Central memory CD8-positive, alpha-beta T cell (primary cell): ENCODE measurements around the gene CNNM4.

ENCODE experiments used
- ATAC-seq: fragments of 150-1000 bp; cut with Tn5 transposase; replicated peaks from 2 replicates; pipeline ENCODE4 v1.10.0; 2022; ENCODE audit warnings: mild to moderate bottlenecking, moderate FRiP score, moderate number of reproducible peaks; ENCODE audit not compliant: poor library complexity, severe bottlenecking; ENCODE audit errors: extremely low read depth
- DNase-seq, 2 donors: peaks; one replicate each; pipeline ENCODE4 v3.0.0; 2021; ENCODE audit warnings: low spot score in 2 of 2
- H3K27ac Mint-ChIP-seq: one replicate; pipeline ENCODE4 v1.8.0; 2022; ENCODE audit warnings: low read depth, mild to moderate bottlenecking, moderate library complexity, mixed read lengths
- H3K27me3 Mint-ChIP-seq: one replicate; pipeline ENCODE4 v1.8.0; 2022; ENCODE audit warnings: mixed read lengths
- H3K36me3 Mint-ChIP-seq: one replicate; pipeline ENCODE4 v1.8.0; 2022; ENCODE audit warnings: mild to moderate bottlenecking, moderate library complexity, mixed read lengths; ENCODE audit not compliant: insufficient read depth
- H3K4me1 Mint-ChIP-seq: one replicate; pipeline ENCODE4 v1.8.0; 2022; ENCODE audit warnings: mixed read lengths
- H3K4me3 Mint-ChIP-seq: one replicate; pipeline ENCODE4 v1.8.0; 2022; ENCODE audit warnings: mild to moderate bottlenecking, moderate library complexity, mixed read lengths
- H3K9me3 Mint-ChIP-seq: one replicate; pipeline ENCODE4 v1.8.0; 2022; ENCODE audit warnings: mixed read lengths

The CNNM4 gene

GRCh38 chr2:96839293-96839874 lies 78.7 kb downstream of the CNNM4 start:
- H3K27ac Mint-ChIP-seq = peak overlapping the region; percentile 78
- peak; percentile 99 for ATAC-seq
- H3K36me3 Mint-ChIP-seq = peaks cover 18% of the 10 kb centered on the region
- peak; percentile 75 to 80 for DNase-seq
- H3K9me3 Mint-ChIP-seq = no peaks in the 10 kb centered on the region
- H3K27me3 Mint-ChIP-seq = no peaks in the 10 kb centered on the region
- H3K4me1 Mint-ChIP-seq = peaks cover 24% of the 10 kb centered on the region
- peak overlapping the region; percentile 69 for H3K4me3 Mint-ChIP-seq

- Mint-ChIP-seq H3K4me3 (peak overlapping the region; percentile 69), H3K36me3 (peaks cover 15% of the 10 kb centered on the region), H3K27me3 (no peaks in the 10 kb centered on the region), H3K4me1 (peaks cover 24% of the 10 kb centered on the region), H3K9me3 (no peaks in the 10 kb centered on the region), H3K27ac (no peak overlapping the region)
- no peak for DNase-seq
- ATAC-seq = no peak
These were observed 79.5 kb downstream of the CNNM4 start for GRCh38 chr2:96839875-96840850.

- no peak for ATAC-seq
- H3K27ac Mint-ChIP-seq = peak overlapping the region; percentile 73
- no peak overlapping the region for H3K4me3 Mint-ChIP-seq
- no peak for DNase-seq
- H3K4me1 Mint-ChIP-seq = peaks cover 24% of the 10 kb centered on the region
- peaks cover 14% of the 10 kb centered on the region for H3K36me3 Mint-ChIP-seq
- no peaks in the 10 kb centered on the region for H3K27me3 Mint-ChIP-seq
- H3K9me3 Mint-ChIP-seq = no peaks in the 10 kb centered on the region
These were observed 81.2 kb downstream of the CNNM4 start for GRCh38 chr2:96841701-96842495.

GRCh38 chr2:96842600-96842999 lies 81.9 kb downstream of the CNNM4 start:
- H3K4me1 Mint-ChIP-seq = peaks cover 24% of the 10 kb centered on the region
- peak overlapping the region; percentile 73 for H3K27ac Mint-ChIP-seq
- no peaks in the 10 kb centered on the region for H3K27me3 Mint-ChIP-seq
- DNase-seq (no peak), ATAC-seq (no peak)
- H3K9me3 Mint-ChIP-seq = no peaks in the 10 kb centered on the region
- H3K4me3 Mint-ChIP-seq = no peak overlapping the region
- peaks cover 20% of the 10 kb centered on the region for H3K36me3 Mint-ChIP-seq

GRCh38 chr2:96843538-96844268 lies 83.0 kb downstream of the CNNM4 start, which contains the start of gene ANKRD23:
Gene ANKRD23, minus strand, starts transcription at chr2:96844021. Its CDS starts 29 bp downstream, at chr2:96843992.
- ATAC-seq (no peak), DNase-seq (no peak)
- H3K9me3 Mint-ChIP-seq = no peaks in the 10 kb centered on the region
- peaks cover 24% of the 10 kb centered on the region for H3K4me1 Mint-ChIP-seq
- no peak within 1 kb of the TSS for H3K4me3 Mint-ChIP-seq
- H3K27me3 Mint-ChIP-seq = no peaks in the 10 kb centered on the region
- peaks cover 24% of the 10 kb centered on the region for H3K36me3 Mint-ChIP-seq
- no peak within 1 kb of the TSS for H3K27ac Mint-ChIP-seq

- Mint-ChIP-seq H3K36me3 (peaks cover 21% of the 10 kb centered on the region), H3K4me1 (peaks cover 20% of the 10 kb centered on the region), H3K27me3 (no peaks in the 10 kb centered on the region), H3K9me3 (no peaks in the 10 kb centered on the region), H3K27ac (no peak overlapping the region), H3K4me3 (no peak overlapping the region)
- no peak for ATAC-seq
- DNase-seq = no peak
These were observed 83.7 kb downstream of the CNNM4 start for GRCh38 chr2:96844405-96844808.

GRCh38 chr2:96846825-96847224 lies 86.1 kb downstream of the CNNM4 start:
- Mint-ChIP-seq H3K9me3 (no peaks in the 10 kb centered on the region), H3K4me3 (no peak overlapping the region), H3K27me3 (no peaks in the 10 kb centered on the region), H3K4me1 (peaks cover 9% of the 10 kb centered on the region), H3K36me3 (peaks cover 39% of the 10 kb centered on the region), H3K27ac (no peak overlapping the region)
- DNase-seq = no peak
- no peak for ATAC-seq

- DNase-seq (no peak), ATAC-seq (no peak)
- peaks cover 44% of the 10 kb centered on the region for H3K36me3 Mint-ChIP-seq
- H3K27me3 Mint-ChIP-seq = no peaks in the 10 kb centered on the region
- peaks cover 9% of the 10 kb centered on the region for H3K4me1 Mint-ChIP-seq
- H3K9me3 Mint-ChIP-seq = no peaks in the 10 kb centered on the region
- no peak overlapping the region for H3K4me3 Mint-ChIP-seq
- no peak overlapping the region for H3K27ac Mint-ChIP-seq
These were observed 86.9 kb downstream of the CNNM4 start for GRCh38 chr2:96847586-96847985.

GRCh38 chr2:96848264-96848663 lies 87.6 kb downstream of the CNNM4 start:
- no peaks in the 10 kb centered on the region for H3K9me3 Mint-ChIP-seq
- peaks cover 49% of the 10 kb centered on the region for H3K36me3 Mint-ChIP-seq
- ATAC-seq = no peak
- H3K4me1 Mint-ChIP-seq = peaks cover 7% of the 10 kb centered on the region
- no peak for DNase-seq
- no peaks in the 10 kb centered on the region for H3K27me3 Mint-ChIP-seq
- H3K4me3 Mint-ChIP-seq = no peak overlapping the region
- H3K27ac Mint-ChIP-seq = no peak overlapping the region

GRCh38 chr2:96852667-96853066 lies 92.0 kb downstream of the CNNM4 start:
- Mint-ChIP-seq H3K27ac (no peak overlapping the region), H3K9me3 (no peaks in the 10 kb centered on the region), H3K4me3 (no peak overlapping the region), H3K4me1 (peaks cover 25% of the 10 kb centered on the region), H3K27me3 (no peaks in the 10 kb centered on the region), H3K36me3 (peaks cover 46% of the 10 kb centered on the region)
- no peak for ATAC-seq
- DNase-seq = no peak

- no peaks in the 10 kb centered on the region for H3K27me3 Mint-ChIP-seq
- no peak for ATAC-seq
These were observed 92.6 kb downstream of the CNNM4 start for GRCh38 chr2:96853321-96853720.

More at GRCh38 chr2:96853321-96853720, 92.6 kb downstream of the CNNM4 start:
- H3K4me3 Mint-ChIP-seq = no peak overlapping the region
- peaks cover 26% of the 10 kb centered on the region for H3K4me1 Mint-ChIP-seq
- H3K9me3 Mint-ChIP-seq = no peaks in the 10 kb centered on the region
- no peak overlapping the region for H3K27ac Mint-ChIP-seq
- H3K36me3 Mint-ChIP-seq = peaks cover 47% of the 10 kb centered on the region
- no peak for DNase-seq
